GM23248 (cell line): Measurements from ENCODE around the gene WDR6. TPM values are rescaled to one million over a fixed set of nuclear protein-coding genes. Genes with fewer than 3 reads are reported as not detected.
A peak's percentile ranks its signal among the peaks of the same experiment; 100 is the strongest.

Source experiments
- DNase-seq: peaks from one replicate; pipeline ENCODE4 v3.0.0-alpha.2; 2015
- H2AFZ ChIP-seq: fragments of 200-600 bp; sonication (generic); 2 replicates; pipeline ENCODE4 v1.6.1; 2016; ENCODE audit warnings: antibody characterized with exemption
- H3F3A ChIP-seq: fragments of 200-600 bp; sonication (generic); 2 replicates; pipeline ENCODE4 v1.6.1; 2016; ENCODE audit warnings: mild to moderate bottlenecking, antibody characterized with exemption, mixed run types; ENCODE audit not compliant: insufficient read depth
- H3K27ac ChIP-seq: fragments of 200-600 bp; sonication (generic); 2 replicates; pipeline ENCODE4 v1.5.1; 2016; ENCODE audit warnings: mild to moderate bottlenecking
- H3K27me3 ChIP-seq: fragments of 200-600 bp; sonication (generic); replicated peaks from 2 replicates; pipeline ENCODE4 v1.6.1; 2016; ENCODE audit warnings: mild to moderate bottlenecking; ENCODE audit not compliant: insufficient read depth
- H3K36me3 ChIP-seq: fragments of 200-600 bp; sonication (generic); 2 replicates; pipeline ENCODE4 v1.6.1; 2016; ENCODE audit warnings: low read depth, mild to moderate bottlenecking
- H3K4me1 ChIP-seq: fragments of 200-600 bp; sonication (generic); 2 replicates; pipeline ENCODE4 v1.6.1; 2016; ENCODE audit warnings: mild to moderate bottlenecking; ENCODE audit not compliant: insufficient read depth
- H3K4me2 ChIP-seq: fragments of 200-600 bp; sonication (generic); one replicate; pipeline ENCODE4 v1.6.1; 2016; ENCODE audit warnings: mild to moderate bottlenecking; ENCODE audit not compliant: unreplicated experiment
- H3K4me3 ChIP-seq: fragments of 200-600 bp; sonication (generic); 2 replicates; pipeline ENCODE4 v1.5.1; 2016; ENCODE audit warnings: mild to moderate bottlenecking
- H3K79me2 ChIP-seq: fragments of 200-600 bp; sonication (generic); 2 replicates; pipeline ENCODE4 v1.6.1; 2016; ENCODE audit warnings: mild to moderate bottlenecking; ENCODE audit not compliant: insufficient read depth
- H3K9ac ChIP-seq: fragments of 200-600 bp; sonication (generic); 2 replicates; pipeline ENCODE4 v1.6.1; 2016; ENCODE audit warnings: mild to moderate bottlenecking
- H3K9me2 ChIP-seq: fragments of 200-600 bp; sonication (generic); 2 replicates; pipeline ENCODE4 v1.6.1; 2016; ENCODE audit warnings: mixed run types, mild to moderate bottlenecking, moderate library complexity; ENCODE audit not compliant: insufficient read depth
- H3K9me3 ChIP-seq: fragments of 200-600 bp; sonication (generic); one replicate; pipeline ENCODE4 v1.6.1; 2017; ENCODE audit warnings: low read depth
- H4K20me1 ChIP-seq: fragments of 200-600 bp; sonication (generic); 2 replicates; pipeline ENCODE4 v1.6.0; 2016; ENCODE audit not compliant: insufficient read depth
- EZH2 ChIP-seq: fragments of 200-600 bp; sonication (generic); IDR thresholded peaks from 2 replicates; pipeline ENCODE4 v1.6.1; 2018; ENCODE audit warnings: antibody characterized with exemption, mild to moderate bottlenecking; ENCODE audit not compliant: insufficient read depth, poor library complexity, severe bottlenecking
- EZH2phosphoT487 ChIP-seq: fragments of 200-600 bp; sonication (generic); IDR thresholded peaks from 2 replicates; pipeline ENCODE4 v1.6.1; 2018; ENCODE audit warnings: antibody characterized with exemption, moderate library complexity, mild to moderate bottlenecking, low read depth; ENCODE audit not compliant: insufficient read depth
- WGBS, 2 experiments: methylation state at CpG; one replicate each; pipeline ENCODE4 v1.1.6; 2015 to 2017; ENCODE audit warnings: low lambda C conversion rate in 2 of 2, low coverage in 1 of 2; ENCODE audit errors: missing lambda C conversion rate in 2 of 2; 5-methylcytosine and 5-hydroxymethylcytosine counted together
- in situ Hi-C: fragments of 300-500 bp; cut with MboI; formaldehyde crosslinking; loops from 2 replicates; pipeline ENCODE4 v1.15.0; 2020
- polyA plus RNA-seq: library from polyadenylated mRNA; unstranded; fragments of >200 nt; fragmentation: Nextera tagmentation; extraction: Ambion mirVana; gene quantifications from 2 replicates; pipeline ENCODE4 v1.2.1, GENCODE V29; 2016
- total RNA-seq: library from RNA; depleted of rRNA; stranded (reverse); fragments of >200 nt; shearing (Covaris generic); gene quantifications from 2 replicates; pipeline ENCODE4 v1.2.3, GENCODE V29; 2014

WDR6 gene
- total and polyA plus RNA-seq, 2 experiments from 2014 or later = 51.3 to 60.8 TPM

- Histone ChIP-seq H3K4me2 (peak overlapping the region; percentile 88), H3K27ac (peak overlapping the region; percentile 94), H3K27me3 (no peaks in the 10 kb centered on the region), H3K36me3 (no peaks in the 10 kb centered on the region), H3K9me3 (no peaks in the 10 kb centered on the region), H2AFZ (peak overlapping the region; percentile 71), H3K4me1 (peaks cover 14% of the 10 kb centered on the region; the same call in 1 of the 2 replicates), H3K9me2 (no peaks in the 10 kb centered on the region), H4K20me1 (no peaks in the 10 kb centered on the region), H3K4me3 (peak overlapping the region; percentile 77), H3K79me2 (peaks cover 41% of the 10 kb centered on the region), H3K9ac (peak overlapping the region; percentile 86), H3F3A (peaks cover 11% of the 10 kb centered on the region; the same call in 1 of the 2 replicates)
- WGBS, 2 experiments = 0 to 2% methylated on average over 21 of the region's 21 CpGs
- in situ Hi-C loops = no loop called here
- TF ChIP-seq EZH2phosphoT487 (no peak), EZH2 (no peak)
- peak; percentile 50 for DNase-seq
These were observed 17.9 kb upstream of the WDR6 start for GRCh38 chr3:48989126-48989795.

DNA sequence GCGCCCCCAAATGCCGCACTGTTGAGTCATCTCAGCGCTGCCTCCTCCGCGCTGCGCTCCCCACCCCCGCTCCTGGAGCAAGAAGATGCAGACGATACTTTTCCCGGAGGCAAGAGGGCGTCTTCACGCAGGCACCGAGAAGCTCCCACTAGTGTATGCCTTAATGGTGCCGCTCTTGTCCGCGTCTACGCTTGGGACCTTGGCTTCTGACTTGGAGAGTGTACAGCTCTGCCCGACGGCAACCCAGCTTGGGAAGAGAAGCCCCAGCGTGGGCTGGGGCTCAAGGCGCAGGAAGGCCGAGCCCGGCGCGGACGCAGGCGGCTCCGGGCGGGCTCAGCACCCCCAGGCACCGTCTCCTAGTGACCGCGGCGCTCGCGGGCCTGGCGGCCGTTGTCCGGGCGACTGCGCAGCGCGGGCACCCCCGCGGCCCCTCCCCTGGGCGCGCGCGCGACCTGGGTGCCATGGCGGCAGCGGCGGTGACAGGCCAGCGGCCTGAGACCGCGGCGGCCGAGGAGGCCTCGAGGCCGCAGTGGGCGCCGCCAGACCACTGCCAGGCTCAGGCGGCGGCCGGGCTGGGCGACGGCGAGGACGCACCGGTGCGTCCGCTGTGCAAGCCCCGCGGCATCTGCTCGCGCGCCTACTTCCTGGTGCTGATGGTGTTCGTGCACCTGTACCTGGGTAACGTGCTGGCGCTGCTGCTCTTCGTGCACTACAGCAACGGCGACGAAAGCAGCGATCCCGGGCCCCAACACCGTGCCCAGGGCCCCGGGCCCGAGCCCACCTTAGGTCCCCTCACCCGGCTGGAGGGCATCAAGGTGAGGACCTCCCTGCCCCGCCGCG lies 17.2 kb upstream of the WDR6 start, which contains the start of gene P4HTM:
P4HTM (plus strand) TSS at position 446 of the 840 bp plus-strand sequence; CDS start at position 462, 16 bp downstream.
- Histone ChIP-seq H3K27me3 (no peaks in the 10 kb centered on the region), H3K9ac (peak within 1 kb of the TSS; percentile 86), H3K27ac (peak within 1 kb of the TSS; percentile 94), H3K4me3 (peak within 1 kb of the TSS; percentile 77), H3K4me2 (peak within 1 kb of the TSS; percentile 88), H4K20me1 (no peaks in the 10 kb centered on the region), H2AFZ (peak within 1 kb of the TSS; percentile 71), H3K79me2 (peaks cover 47% of the 10 kb centered on the region), H3K4me1 (peaks cover 14% of the 10 kb centered on the region; the same call in 1 of the 2 replicates), H3F3A (peaks cover 6% of the 10 kb centered on the region; the same call in 1 of the 2 replicates), H3K36me3 (no peaks in the 10 kb centered on the region), H3K9me3 (no peaks in the 10 kb centered on the region), H3K9me2 (no peaks in the 10 kb centered on the region)
- 1 to 2% methylated on average over 66 to 74 of the region's 91 CpGs for WGBS, 2 experiments
- TF ChIP-seq EZH2phosphoT487 (no peak), EZH2 (no peak)
- in situ Hi-C loops = no loop called here
- peak; percentile 97 for DNase-seq

- no peaks in the 10 kb centered on the region for H3K9me2 ChIP-seq
- in situ Hi-C loops = no loop called here
- H3K4me3 ChIP-seq = peak overlapping the region; percentile 77
- WGBS, 2 experiments = 6% methylated on average over 40 of the region's 40 CpGs
- peak overlapping the region; percentile 94 for H3K27ac ChIP-seq
- peaks cover 6% of the 10 kb centered on the region; the same call in 1 of the 2 replicates for H3F3A ChIP-seq
- TF ChIP-seq EZH2 = no peak
- TF ChIP-seq EZH2phosphoT487 = no peak
- peak overlapping the region; percentile 70 for H2AFZ ChIP-seq
- H3K9ac ChIP-seq = peak overlapping the region; percentile 86
- no peaks in the 10 kb centered on the region for H4K20me1 ChIP-seq
- H3K4me2 ChIP-seq = peak overlapping the region; percentile 88
- peaks cover 14% of the 10 kb centered on the region; the same call in 1 of the 2 replicates for H3K4me1 ChIP-seq
- H3K9me3 ChIP-seq = no peaks in the 10 kb centered on the region
- no peaks in the 10 kb centered on the region for H3K36me3 ChIP-seq
- peak; percentile 56 for DNase-seq
- peaks cover 53% of the 10 kb centered on the region for H3K79me2 ChIP-seq
- H3K27me3 ChIP-seq = no peaks in the 10 kb centered on the region
These were observed 16.3 kb upstream of the WDR6 start for GRCh38 chr3:48990636-48991469.
